Neural cell (in vitro differentiated cells): ENCODE measurements around the gene TAF11L3.

ENCODE experiments used
- CTCF ChIP-seq: fragments of 450-650 bp; IDR thresholded peaks from 2 replicates; pipeline ENCODE4 v1.5.1; 2014; ENCODE audit warnings: antibody characterized with exemption, mild to moderate bottlenecking, moderate library complexity; ENCODE audit not compliant: poor library complexity, severe bottlenecking
- EZH2 ChIP-seq: fragments of 200-600, 300-800 bp; shearing (Covaris generic), sonication (generic); IDR thresholded peaks from 2 replicates; pipeline ENCODE4 v1.6.1; 2014; ENCODE audit warnings: antibody characterized with exemption, low read length, borderline replicate concordance, mild to moderate bottlenecking; ENCODE audit not compliant: insufficient read depth, poor library complexity, severe bottlenecking
- REST ChIP-seq: IDR thresholded peaks from 2 replicates; pipeline ENCODE4 v1.6.1; 2012; ENCODE audit warnings: borderline replicate concordance
- SMC3 ChIP-seq: fragments of 450-650 bp; conservative IDR thresholded peaks from 2 replicates; pipeline ENCODE4 v1.6.1; 2014; ENCODE audit warnings: antibody characterized with exemption, mild to moderate bottlenecking, moderate library complexity; ENCODE audit not compliant: poor library complexity

GRCh38 chr5:17482790-17483189 is 35.4 kb upstream of the TAF11L3 start:
- TF ChIP-seq EZH2 (no peak), CTCF (no peak), REST (no peak), SMC3 (no peak)
